Prostate gland (tissue), 2 donors: ENCODE data around the gene HNRNPUL2.

Experiments
- POLR2A ChIP-seq: fragments of 450-650 bp; IDR thresholded peaks from one replicate; pipeline ENCODE4 v1.6.1; 2016; ENCODE audit warnings: antibody characterized with exemption, mild to moderate bottlenecking
- TF ChIP-seq, protein P1 (sequence below), 4 experiments: fragments of 200-600 bp in 2 of 4; fragments of 450-650 bp in 2 of 4; sonication (generic) in 2 of 4; IDR thresholded peaks; 1 replicate in 3 of 4; 2 replicates in 1 of 4; pipeline ENCODE4 v1.5.1; 2016 to 2019; ENCODE audit warnings: antibody characterized with exemption in 4 of 4, mild to moderate bottlenecking in 2 of 4, moderate library complexity in 2 of 4

DNA sequence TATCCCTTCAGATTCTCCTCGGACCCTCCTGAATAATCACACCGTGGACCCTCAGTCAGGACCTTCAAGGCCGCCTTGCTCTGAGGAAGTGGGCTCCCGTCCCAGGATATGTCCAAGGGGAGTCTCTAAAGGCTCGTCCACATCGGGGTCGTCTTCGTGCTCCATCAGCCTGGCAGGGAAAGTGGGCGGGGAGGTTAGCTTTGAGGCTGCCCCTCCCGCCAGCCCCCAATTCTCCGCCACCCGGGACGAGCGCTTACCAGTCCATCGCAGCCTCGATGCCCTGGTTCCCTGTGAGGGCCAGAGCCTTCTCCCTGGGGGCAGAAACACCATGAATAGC lies 48.9 kb downstream of the HNRNPUL2 start:
- no peak for TF ChIP-seq POLR2A
- TF ChIP-seq, protein P1, sequence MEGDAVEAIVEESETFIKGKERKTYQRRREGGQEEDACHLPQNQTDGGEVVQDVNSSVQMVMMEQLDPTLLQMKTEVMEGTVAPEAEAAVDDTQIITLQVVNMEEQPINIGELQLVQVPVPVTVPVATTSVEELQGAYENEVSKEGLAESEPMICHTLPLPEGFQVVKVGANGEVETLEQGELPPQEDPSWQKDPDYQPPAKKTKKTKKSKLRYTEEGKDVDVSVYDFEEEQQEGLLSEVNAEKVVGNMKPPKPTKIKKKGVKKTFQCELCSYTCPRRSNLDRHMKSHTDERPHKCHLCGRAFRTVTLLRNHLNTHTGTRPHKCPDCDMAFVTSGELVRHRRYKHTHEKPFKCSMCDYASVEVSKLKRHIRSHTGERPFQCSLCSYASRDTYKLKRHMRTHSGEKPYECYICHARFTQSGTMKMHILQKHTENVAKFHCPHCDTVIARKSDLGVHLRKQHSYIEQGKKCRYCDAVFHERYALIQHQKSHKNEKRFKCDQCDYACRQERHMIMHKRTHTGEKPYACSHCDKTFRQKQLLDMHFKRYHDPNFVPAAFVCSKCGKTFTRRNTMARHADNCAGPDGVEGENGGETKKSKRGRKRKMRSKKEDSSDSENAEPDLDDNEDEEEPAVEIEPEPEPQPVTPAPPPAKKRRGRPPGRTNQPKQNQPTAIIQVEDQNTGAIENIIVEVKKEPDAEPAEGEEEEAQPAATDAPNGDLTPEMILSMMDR (IDR thresholded peaks at IDR 0.05), result no peak
